ENCODE measurements around the gene SLC9A2.

SLC9A2 gene

GRCh38 chr2:102618452-102619413, 620 bp upstream of the SLC9A2 start:
- 2 to 4% methylated on average over 32 to 46 of the region's 59 CpGs for WGBS, 2 experiments (ENCODE audit: insufficient coverage in 2 of 2)
- Histone ChIP-seq H3K4me1 (ENCODE audit: control insufficient read depth, insufficient read depth, low read length, poor library complexity, severe bottlenecking) (no peaks in the 10 kb centered on the region), H3K27ac (ENCODE audit: low read depth, low read length, severe bottlenecking) (no peak overlapping the region), H3K36me3 (ENCODE audit: control insufficient read depth, insufficient read depth, low read length) (no peaks in the 10 kb centered on the region), H3K4me3 (ENCODE audit: extremely low read depth, insufficient read depth, low read length, poor library complexity, severe bottlenecking) (peak overlapping the region; percentile 42), H3K9me3 (ENCODE audit: control insufficient read depth, low read length) (no peaks in the 10 kb centered on the region)

GRCh38 chr2:102620332-102620731, 979 bp downstream of the SLC9A2 start:
- Histone ChIP-seq H3K4me1 (ENCODE audit: control insufficient read depth, insufficient read depth, low read length, poor library complexity, severe bottlenecking) (no peaks in the 10 kb centered on the region), H3K9me3 (ENCODE audit: control insufficient read depth, low read length) (no peaks in the 10 kb centered on the region), H3K27ac (ENCODE audit: low read depth, low read length, severe bottlenecking) (no peak overlapping the region), H3K36me3 (ENCODE audit: control insufficient read depth, insufficient read depth, low read length) (no peaks in the 10 kb centered on the region), H3K4me3 (ENCODE audit: extremely low read depth, insufficient read depth, low read length, poor library complexity, severe bottlenecking) (no peak overlapping the region)
- WGBS, 2 experiments (ENCODE audit: insufficient coverage in 2 of 2): 44 to 59% methylated on average over 9 of the region's 11 CpGs

DNA sequence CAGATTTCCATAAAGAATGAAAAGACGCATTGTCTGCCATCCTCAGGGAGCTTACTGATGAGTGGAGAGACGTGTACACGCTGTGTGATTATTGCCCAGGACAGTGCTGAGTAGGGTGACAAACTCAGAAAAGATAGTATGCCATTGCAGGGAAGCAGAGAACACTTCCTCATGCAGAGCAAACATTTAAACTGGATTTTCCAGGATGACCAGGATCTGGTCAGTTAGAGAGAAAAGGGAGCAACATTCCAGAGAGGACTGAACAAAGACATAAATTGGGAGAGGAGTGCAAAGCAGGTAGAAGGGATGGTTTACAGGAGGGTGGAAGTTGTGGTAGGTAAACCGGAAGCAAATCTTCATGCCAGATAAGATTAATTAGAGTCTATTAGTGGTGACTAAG, 2.3 kb downstream of the SLC9A2 start:
- Histone ChIP-seq H3K27ac (ENCODE audit: low read depth, low read length, severe bottlenecking) (no peak overlapping the region), H3K4me3 (ENCODE audit: extremely low read depth, insufficient read depth, low read length, poor library complexity, severe bottlenecking) (no peak overlapping the region), H3K9me3 (ENCODE audit: control insufficient read depth, low read length) (no peaks in the 10 kb centered on the region), H3K4me1 (ENCODE audit: control insufficient read depth, insufficient read depth, low read length, poor library complexity, severe bottlenecking) (no peaks in the 10 kb centered on the region), H3K36me3 (ENCODE audit: control insufficient read depth, insufficient read depth, low read length) (no peaks in the 10 kb centered on the region)
- 73% methylated on average over 3 of the region's 4 CpGs for WGBS, 2 experiments (ENCODE audit: insufficient coverage in 2 of 2)

DNA sequence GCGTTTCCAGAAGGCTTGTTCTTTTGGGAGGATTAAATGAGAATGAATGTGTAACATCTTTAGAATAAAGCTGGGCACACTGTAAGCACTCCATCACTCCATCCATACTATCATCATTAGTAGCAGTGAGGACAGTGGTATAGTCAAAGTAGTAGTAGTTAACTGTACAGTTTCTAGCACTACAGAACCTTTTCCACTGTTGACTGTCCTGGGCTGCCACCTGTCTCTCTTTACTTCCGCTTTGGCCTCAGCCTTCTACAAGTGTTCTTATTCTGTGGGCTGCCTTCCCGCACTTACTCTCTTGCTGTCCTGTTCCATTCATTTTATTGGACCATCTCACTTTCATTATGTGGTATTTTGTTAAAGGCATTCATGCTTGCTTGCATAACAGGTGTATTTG, 3.3 kb downstream of the SLC9A2 start:
- Histone ChIP-seq H3K4me1 (ENCODE audit: control insufficient read depth, insufficient read depth, low read length, poor library complexity, severe bottlenecking) (no peaks in the 10 kb centered on the region), H3K36me3 (ENCODE audit: control insufficient read depth, insufficient read depth, low read length) (no peaks in the 10 kb centered on the region), H3K27ac (ENCODE audit: low read depth, low read length, severe bottlenecking) (no peak overlapping the region), H3K4me3 (ENCODE audit: extremely low read depth, insufficient read depth, low read length, poor library complexity, severe bottlenecking) (no peak overlapping the region), H3K9me3 (ENCODE audit: control insufficient read depth, low read length) (no peaks in the 10 kb centered on the region)
- 70% methylated on average over 2 of the region's 3 CpGs; no CpG with 5 or more reads in 1 of the 2 experiments for WGBS, 2 experiments (ENCODE audit: insufficient coverage in 2 of 2)

- Histone ChIP-seq H3K4me3 (ENCODE audit: extremely low read depth, insufficient read depth, low read length, poor library complexity, severe bottlenecking) (no peak overlapping the region), H3K27ac (ENCODE audit: low read depth, low read length, severe bottlenecking) (no peak overlapping the region), H3K36me3 (ENCODE audit: control insufficient read depth, insufficient read depth, low read length) (no peaks in the 10 kb centered on the region), H3K4me1 (ENCODE audit: control insufficient read depth, insufficient read depth, low read length, poor library complexity, severe bottlenecking) (no peaks in the 10 kb centered on the region), H3K9me3 (ENCODE audit: control insufficient read depth, low read length) (no peaks in the 10 kb centered on the region)
- WGBS, 2 experiments (ENCODE audit: insufficient coverage in 2 of 2): no CpG with 5 or more reads among the region's 4 CpGs
Measured at GRCh38 chr2:102630458-102630857, 11.1 kb downstream of the SLC9A2 start.

DNA sequence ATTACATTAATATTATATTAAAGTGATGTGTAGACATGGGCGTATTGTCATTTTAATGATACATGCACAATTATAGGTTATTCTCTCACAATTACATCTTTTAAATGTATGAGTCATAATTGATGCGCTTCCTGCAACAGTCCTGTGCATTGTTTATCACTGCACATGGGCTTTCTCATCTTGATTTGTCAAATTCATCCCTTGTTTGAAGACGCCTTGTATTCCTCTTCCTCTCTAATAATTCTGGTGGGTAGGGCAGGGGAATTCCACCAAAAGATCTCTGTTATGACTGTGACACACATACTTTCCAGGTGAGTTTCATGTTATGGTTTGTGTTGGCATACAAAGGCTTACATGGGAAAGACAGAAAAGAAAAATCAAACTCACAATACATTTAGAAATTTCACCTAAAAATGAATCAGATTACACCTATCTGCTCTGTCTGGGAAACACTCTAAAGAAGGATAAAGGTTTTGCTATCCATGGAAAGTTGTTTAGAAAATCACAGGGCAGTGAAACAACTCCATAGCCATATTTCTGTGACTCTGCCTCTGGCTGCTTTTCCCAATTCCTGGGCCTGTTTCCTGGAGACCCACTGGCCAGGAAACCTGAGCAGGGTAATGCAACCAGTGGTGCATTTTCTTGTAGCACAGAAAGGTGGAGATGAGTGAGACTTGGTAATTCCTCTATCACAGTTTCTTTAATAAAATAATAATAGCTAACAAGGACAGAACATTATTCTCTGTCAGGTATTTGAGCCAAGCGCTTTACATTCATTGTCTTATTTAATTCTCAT, 13.2 kb downstream of the SLC9A2 start:
- Histone ChIP-seq H3K27ac (ENCODE audit: low read depth, low read length, severe bottlenecking) (no peak overlapping the region), H3K9me3 (ENCODE audit: control insufficient read depth, low read length) (no peaks in the 10 kb centered on the region), H3K4me1 (ENCODE audit: control insufficient read depth, insufficient read depth, low read length, poor library complexity, severe bottlenecking) (no peaks in the 10 kb centered on the region), H3K4me3 (ENCODE audit: extremely low read depth, insufficient read depth, low read length, poor library complexity, severe bottlenecking) (no peak overlapping the region), H3K36me3 (ENCODE audit: control insufficient read depth, insufficient read depth, low read length) (no peaks in the 10 kb centered on the region)
- 100% methylated on average over 1 of the region's 4 CpGs; no CpG with 5 or more reads in 1 of the 2 experiments for WGBS, 2 experiments (ENCODE audit: insufficient coverage in 2 of 2)

DNA sequence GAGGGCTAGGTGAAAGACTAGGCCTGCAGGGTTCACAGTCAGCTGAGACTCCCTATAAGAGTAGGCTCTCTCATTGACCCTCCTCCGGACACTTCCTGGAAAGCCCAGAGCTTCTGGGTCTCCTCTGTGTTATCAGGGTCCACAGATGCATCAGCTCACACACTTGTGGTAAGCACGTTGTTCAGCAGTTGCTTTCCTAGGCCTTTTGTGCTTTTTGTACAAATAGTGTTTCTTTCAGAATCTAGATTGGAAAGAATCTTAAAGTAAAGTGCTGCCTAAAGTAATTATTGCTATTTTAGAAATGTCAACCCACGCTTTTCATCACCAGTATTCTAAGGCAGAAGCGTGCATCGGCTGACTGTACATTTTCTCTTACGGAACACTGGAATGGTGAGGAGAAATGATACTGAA, 15.5 kb downstream of the SLC9A2 start:
- no peak overlapping the region for H3K4me3 ChIP-seq (ENCODE audit: extremely low read depth, insufficient read depth, low read length, poor library complexity, severe bottlenecking)
- no peaks in the 10 kb centered on the region for H3K9me3 ChIP-seq (ENCODE audit: control insufficient read depth, low read length)
- H3K4me1 ChIP-seq (ENCODE audit: control insufficient read depth, insufficient read depth, low read length, poor library complexity, severe bottlenecking): no peaks in the 10 kb centered on the region
- no peak overlapping the region for H3K27ac ChIP-seq (ENCODE audit: low read depth, low read length, severe bottlenecking)
- H3K36me3 ChIP-seq (ENCODE audit: control insufficient read depth, insufficient read depth, low read length): no peaks in the 10 kb centered on the region
- 93 to 100% methylated on average over 2 to 5 of the region's 6 CpGs for WGBS, 2 experiments (ENCODE audit: insufficient coverage in 2 of 2)

DNA sequence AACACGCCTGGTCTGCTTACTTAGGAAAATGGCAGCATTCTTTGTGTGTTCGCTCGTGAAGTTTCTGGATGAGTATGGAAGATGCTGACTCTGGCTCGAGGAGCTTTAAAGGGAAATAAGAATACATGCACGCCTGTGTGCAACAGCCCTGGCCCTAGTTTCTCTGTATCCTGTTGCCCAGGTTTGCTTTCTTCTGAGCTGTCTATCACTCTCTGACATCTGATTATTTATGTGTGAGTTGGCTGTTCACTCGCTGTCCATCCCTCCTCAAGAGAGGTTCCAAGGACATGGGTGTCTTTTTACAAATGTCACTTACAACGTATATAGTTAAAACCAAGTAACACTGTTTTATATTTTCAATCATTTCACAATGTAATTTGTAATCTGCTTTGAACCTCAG, 16.0 kb downstream of the SLC9A2 start:
- H3K4me3 ChIP-seq (ENCODE audit: extremely low read depth, insufficient read depth, low read length, poor library complexity, severe bottlenecking): no peak overlapping the region
- H3K9me3 ChIP-seq (ENCODE audit: control insufficient read depth, low read length): no peaks in the 10 kb centered on the region
- no peak overlapping the region for H3K27ac ChIP-seq (ENCODE audit: low read depth, low read length, severe bottlenecking)
- WGBS, 2 experiments (ENCODE audit: insufficient coverage in 2 of 2): 93 to 100% methylated on average over 3 to 5 of the region's 7 CpGs
- no peaks in the 10 kb centered on the region for H3K36me3 ChIP-seq (ENCODE audit: control insufficient read depth, insufficient read depth, low read length)
- no peaks in the 10 kb centered on the region for H3K4me1 ChIP-seq (ENCODE audit: control insufficient read depth, insufficient read depth, low read length, poor library complexity, severe bottlenecking)

GRCh38 chr2:102636283-102636907, 17.0 kb downstream of the SLC9A2 start:
- no peak overlapping the region for H3K27ac ChIP-seq (ENCODE audit: low read depth, low read length, severe bottlenecking)
- no peaks in the 10 kb centered on the region for H3K9me3 ChIP-seq (ENCODE audit: control insufficient read depth, low read length)
- no peak overlapping the region for H3K4me3 ChIP-seq (ENCODE audit: extremely low read depth, insufficient read depth, low read length, poor library complexity, severe bottlenecking)
- WGBS, 2 experiments (ENCODE audit: insufficient coverage in 2 of 2): 85 to 93% methylated on average over 2 to 5 of the region's 5 CpGs
- no peaks in the 10 kb centered on the region for H3K36me3 ChIP-seq (ENCODE audit: control insufficient read depth, insufficient read depth, low read length)
- no peaks in the 10 kb centered on the region for H3K4me1 ChIP-seq (ENCODE audit: control insufficient read depth, insufficient read depth, low read length, poor library complexity, severe bottlenecking)

DNA sequence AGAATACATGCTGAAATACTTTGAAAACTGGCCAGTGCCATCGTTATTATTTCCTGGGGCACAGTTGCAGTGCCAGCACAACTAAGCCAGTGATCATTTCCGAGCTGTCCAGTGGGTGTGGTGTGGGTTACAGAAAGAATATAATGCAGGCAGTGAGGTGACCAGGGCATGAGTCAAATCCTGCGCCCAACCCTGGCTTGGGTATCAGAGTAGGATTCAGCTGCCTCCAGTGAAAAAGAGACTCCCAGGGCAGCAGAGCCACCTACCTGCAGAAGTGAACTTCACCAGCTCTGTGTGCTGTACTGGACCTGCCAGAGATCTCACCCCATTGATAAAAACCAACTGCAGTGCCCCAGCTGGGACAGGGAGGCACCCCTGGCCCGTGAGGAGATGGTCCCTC, 18.0 kb downstream of the SLC9A2 start:
- Histone ChIP-seq H3K4me3 (ENCODE audit: extremely low read depth, insufficient read depth, low read length, poor library complexity, severe bottlenecking) (no peak overlapping the region), H3K36me3 (ENCODE audit: control insufficient read depth, insufficient read depth, low read length) (no peaks in the 10 kb centered on the region), H3K4me1 (ENCODE audit: control insufficient read depth, insufficient read depth, low read length, poor library complexity, severe bottlenecking) (no peaks in the 10 kb centered on the region), H3K9me3 (ENCODE audit: control insufficient read depth, low read length) (no peaks in the 10 kb centered on the region), H3K27ac (ENCODE audit: low read depth, low read length, severe bottlenecking) (no peak overlapping the region)
- WGBS, 2 experiments (ENCODE audit: insufficient coverage in 2 of 2): 94% methylated on average over 3 to 4 of the region's 4 CpGs
